Right forelimb (tissue), 1 donor: ENCODE measurements around the gene COL26A1.
"Not testable (repeated sequence)": the region's sequence is repeated elsewhere in the genome, so short reads cannot be mapped to it uniquely, and the experiment has no call there.

Source experiments
- DNase-seq: peaks from one replicate; pipeline ENCODE4 v3.0.0-alpha.2; 2018

COL26A1 gene

DNA sequence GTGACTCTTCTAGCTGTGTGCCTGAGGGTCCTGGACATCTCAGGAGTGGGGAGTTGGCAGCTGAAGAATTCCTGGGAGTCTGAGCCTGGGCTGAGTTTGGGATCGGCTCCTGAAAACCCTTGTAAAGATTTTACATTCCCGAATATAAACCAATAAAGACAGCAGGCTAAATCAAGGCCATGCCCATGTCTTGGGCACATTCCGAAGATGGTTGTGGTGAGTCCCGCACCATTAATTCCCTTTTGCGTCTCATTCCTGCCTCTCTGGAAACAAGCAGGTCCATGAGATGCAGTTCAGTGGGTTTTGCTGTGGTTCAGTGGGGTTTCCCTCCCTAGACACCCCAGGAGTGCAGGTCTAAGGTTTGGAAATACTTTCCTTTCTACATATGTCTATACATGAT lies 90.9 kb downstream of the COL26A1 start:
- no peak for DNase-seq

DNA sequence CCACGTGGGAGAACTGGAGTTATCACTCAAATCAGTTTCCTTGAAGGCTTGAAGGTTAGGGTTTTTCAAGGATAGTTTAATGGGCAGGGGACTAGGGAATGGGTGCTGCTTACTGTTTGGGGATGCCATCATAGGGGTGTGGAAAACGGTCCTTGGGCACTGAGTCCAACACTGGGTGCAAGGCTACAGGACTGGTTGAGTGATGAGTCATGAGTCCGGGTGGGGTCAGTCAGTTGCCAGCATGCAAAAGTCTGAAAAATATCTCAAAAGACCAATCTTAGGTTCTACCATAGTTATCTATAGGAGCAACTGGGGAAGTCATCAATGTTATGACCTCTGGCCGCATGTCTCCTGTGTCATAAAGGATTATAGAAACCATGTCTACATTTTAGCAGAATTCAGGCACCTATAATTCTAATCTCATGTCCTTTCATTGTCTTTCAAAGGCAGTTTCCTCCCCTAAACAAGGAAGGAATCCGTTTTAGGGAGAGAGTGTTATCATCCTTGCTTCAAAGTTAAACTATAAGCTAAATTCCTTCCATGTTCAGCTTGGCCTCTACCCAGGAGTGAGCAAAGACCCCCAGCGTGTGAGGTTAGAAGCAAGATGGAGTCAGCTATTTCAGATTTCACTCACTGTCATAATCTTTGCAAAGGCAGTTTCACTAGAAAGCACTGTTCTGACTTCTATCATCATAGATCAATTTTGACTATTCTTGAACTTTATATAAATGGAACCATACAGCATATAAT lies 94.5 kb downstream of the COL26A1 start:
- no peak for DNase-seq

DNA sequence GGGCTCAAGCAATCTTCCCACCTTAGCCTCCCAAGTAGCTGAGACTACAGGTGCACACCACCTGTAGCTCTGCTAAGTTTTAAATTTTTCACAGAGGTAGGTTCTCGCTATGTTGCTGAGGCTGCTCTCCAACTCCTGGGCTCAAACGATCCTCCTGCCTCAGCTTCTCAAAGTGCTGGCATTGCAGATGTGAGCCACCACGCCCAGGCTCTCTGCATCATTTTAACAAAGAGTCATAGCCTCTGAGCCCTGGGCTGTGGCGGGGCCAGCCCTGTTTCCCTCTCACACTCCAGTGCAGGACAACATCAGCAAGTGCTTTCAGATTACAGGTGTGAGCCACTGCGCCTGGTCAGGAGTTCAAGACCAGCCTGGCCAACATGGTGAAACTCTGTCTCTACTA lies 102.5 kb downstream of the COL26A1 start:
- no peak for DNase-seq

DNA sequence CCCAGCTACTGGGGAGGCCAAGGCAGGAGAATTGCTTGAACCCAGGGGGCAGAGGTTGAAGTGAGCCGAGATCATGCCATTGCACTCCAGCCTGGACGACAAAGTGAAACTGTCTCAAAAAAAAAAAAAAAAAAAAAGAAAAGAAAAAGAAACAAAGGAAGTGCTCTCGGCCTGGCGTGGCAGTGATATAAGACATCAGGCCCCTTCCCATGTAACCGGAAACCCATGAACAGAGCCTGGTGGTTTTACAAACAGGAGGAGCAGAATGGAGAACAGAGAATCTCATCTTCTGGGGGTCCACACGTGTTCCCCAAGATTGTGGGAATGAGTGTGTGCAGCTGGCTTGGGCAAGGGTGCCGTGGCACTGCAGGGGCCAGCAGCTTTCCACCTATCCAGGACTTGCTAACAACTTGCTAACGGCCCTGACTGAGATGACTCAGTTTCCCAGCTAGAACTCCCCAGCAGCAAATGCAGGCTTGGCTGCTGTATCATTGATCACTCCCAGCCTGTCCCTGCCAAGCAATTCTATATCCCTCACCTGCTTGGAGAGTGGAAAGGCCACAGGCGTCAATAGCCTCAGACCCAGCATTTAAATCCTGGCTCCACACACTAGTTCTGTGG lies 103.0 kb downstream of the COL26A1 start:
- DNase-seq = no peak

DNA sequence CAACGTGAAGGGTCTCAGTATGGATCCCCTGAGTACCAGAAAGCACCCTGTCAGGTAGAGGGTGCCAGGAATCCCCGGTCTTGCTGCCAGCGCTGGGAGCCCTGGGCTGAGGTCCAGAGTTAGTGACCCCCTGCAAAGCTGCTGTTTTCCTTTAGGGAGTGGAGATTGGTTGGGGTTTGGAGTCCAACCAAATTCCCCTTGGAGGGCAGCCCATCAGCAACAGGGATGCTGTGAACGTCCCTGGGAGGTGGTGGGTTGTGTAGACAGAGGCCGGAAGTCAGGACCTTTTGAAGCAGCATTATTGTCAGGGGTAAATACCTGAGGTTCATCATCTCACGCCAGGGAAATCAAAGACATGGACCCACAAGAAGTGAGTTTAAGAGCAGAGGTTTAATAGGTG lies 104.2 kb downstream of the COL26A1 start:
- DNase-seq = no peak

DNA sequence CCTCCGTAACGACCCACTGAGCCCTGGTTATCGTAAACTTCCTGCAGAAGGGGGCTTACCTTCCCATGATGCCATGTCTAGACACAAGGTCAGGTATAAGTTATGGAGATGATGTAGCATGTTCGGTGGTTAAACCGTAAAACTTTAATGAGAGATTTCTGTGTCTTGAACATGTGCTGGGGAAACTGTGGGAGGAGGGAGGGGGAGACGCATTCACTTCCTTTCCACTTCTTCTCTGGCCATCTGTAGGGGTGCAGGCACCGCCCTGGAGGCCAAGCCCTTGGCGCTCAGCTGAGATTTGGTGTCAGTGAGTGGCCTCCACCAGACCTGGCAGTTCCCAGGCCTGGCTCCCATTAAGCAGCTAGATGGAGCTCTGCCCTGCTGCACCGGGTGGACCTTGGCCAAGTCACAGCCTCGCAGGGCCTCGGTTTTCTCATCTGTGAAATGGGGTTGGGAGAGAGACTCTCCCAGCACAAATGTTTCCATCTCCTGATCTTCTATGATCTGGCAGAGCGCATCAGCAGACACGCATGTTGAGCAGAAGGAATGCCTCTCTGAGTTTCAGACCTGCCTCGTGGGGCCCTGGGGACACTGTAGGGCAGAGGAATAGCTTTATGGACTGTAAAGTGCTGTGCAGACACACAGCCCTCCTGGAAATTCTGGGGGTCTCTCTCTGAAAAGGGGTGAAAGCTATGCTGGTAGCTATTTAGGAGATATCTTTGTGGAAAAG lies 106.0 kb downstream of the COL26A1 start:
- DNase-seq = no peak

DNA sequence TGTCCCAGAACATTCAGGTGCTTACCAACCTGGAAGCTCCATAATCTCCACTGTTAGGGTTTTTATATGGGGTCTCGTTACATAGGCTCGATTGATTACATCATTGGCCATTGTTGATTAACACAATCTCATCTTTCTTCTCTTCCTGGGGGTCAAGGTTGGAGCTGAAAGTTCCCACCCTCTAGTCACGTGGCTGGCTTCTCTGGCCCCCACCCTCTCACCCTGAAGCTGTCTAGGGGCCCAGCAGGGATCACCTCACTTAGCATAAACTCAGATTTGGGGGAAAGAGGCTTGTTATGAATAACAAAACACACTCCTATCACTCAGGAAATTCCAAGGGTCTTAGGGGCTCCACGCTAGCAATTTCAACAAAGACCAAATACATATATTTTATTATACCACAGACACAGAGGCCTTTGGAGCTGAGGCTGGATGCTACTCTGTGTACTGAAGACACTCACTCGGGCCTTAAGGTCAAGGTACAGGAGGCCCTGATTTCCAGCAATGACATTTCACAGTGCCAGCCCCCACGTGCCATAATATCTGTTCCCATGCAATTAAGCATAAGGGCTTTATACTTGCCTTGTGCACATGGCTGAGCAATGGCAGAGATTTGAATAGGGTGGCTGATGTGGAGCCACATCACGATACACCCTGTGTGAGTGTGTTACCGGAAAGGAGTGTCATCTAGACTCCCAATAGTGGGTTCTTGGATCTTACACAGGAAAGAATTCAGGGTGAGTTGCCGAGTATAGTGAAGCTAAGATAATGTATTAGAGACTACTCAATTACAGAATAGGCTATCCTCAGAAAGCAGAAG lies 108.2 kb downstream of the COL26A1 start:
- DNase-seq = no peak

DNA sequence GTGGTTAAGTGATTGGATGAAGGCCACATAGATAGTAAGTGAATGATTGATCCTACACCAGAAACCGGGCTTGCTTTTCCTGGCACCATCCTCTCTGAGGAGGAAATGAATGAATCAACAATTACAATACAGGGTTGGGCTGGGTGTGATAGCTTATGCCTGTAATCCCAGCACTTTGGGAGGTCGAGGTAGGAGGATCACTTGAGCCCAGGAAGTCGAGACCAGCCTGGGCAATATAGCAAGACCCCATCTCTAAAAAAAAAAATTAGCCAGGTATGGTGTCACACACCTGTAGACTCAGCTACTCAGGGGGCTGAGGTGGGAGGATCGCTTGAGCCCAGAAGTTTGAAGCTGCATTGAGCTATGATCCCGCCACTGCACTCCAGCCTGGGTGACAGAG lies 111.5 kb downstream of the COL26A1 start:
- no peak for DNase-seq

DNA sequence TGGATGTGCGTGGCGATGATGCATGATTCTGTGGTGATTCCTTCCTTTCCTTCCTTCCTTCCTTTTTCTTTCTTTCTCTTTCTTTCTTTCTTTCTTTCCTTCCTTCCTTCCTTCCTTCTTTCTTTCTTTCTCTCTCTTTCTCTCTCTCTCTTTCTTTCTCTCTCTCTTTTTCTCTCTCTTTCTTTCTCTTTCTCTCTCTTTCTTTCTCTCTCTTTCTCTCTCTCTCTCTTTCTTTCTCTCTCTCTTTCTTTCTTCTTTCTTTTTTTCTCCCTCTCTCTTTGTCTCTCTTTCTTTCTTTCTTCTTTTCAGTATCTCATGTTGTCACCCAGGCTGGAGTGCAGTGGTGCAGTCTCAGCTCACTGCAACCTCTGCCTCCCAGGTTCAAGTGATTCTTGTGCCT lies 113.0 kb downstream of the COL26A1 start:
- not testable (repeated sequence) for DNase-seq

DNA sequence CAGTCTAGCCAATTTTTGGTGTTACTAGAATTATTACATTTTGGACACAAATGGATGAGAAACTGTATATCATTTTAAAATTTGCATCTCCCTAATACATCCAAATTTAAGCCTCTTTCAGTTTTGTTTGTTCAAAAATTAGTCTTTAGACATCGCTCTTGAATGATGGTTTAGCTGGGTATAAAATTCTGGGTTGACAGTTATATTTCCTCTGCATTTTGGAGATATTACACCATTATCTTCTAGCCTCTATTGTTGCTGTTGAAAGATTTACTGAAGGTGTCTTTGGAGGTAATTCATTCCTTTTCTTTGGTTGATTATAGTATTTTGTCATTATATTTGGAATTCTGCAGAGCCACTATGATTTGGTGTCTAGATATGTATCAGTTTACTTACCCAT lies 116.5 kb downstream of the COL26A1 start:
- no peak for DNase-seq

DNA sequence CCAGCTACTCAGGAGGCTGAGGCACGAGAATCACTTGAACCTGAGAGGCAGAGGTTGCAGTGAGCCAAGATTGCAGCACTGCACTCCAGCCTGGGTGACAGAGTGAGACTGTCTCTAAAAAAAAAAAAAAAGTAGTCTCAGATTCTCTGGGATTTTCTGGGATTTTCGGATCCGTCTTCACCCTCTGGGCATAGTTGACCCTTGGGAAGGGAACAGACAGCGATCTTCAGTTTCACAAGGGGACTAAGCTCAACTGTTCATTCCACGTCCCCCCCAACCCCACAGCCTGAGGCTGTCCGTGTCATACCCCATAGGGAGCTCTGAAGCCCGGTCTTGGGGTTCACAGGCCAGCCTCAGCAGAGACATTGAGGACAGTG lies 123.4 kb downstream of the COL26A1 start:
- not testable (repeated sequence) for DNase-seq

DNA sequence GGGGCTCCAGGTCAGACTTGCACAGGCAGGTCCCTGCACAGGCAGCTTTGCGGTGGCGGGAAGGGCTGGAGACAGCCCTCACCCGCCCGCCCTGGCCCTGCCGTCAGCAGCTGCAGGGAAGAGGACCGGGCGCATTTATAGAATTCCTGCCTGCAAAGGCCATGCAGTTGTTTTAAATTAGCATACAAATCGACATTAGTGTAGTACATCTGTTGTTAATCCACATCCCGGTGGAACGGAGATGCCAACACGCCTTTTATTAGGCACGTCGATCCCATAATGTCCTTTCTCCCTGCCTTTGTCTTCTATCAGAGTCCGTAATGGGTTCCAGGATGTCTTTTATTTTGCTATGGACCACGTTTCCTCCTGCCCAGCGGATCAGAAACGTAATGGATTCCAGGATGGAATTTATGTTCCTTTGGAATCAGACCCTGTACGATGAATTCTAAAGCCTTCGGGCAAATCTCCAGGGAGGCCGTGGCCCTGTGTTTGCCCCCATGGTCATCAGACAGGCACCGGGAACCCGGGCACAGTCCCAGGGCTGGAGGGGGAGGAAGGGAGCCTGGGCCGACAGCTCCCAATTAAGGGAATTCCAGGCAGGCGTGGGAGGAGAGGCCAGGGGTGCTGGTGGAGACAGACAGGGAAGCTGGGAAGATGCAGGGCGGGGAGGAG lies 123.9 kb downstream of the COL26A1 start:
- peak; percentile 73 for DNase-seq

DNA sequence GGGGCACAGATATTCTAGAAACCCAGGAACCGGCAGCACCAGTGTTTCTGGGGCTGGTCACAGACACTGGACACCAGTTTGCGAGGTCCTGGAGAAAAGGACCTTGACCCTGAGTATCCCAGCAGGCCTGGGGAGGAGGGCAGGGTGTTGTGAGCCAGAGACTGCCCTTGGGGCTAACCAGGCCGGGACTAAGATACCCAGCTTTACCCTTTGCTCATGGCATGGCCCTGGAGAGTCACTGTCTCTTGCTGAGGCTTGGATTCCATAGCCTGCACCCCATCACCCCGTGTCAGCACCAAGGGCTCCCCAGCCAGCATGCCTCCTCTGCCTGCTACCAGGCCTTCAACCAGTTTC lies 124.4 kb downstream of the COL26A1 start:
- no peak for DNase-seq

DNA sequence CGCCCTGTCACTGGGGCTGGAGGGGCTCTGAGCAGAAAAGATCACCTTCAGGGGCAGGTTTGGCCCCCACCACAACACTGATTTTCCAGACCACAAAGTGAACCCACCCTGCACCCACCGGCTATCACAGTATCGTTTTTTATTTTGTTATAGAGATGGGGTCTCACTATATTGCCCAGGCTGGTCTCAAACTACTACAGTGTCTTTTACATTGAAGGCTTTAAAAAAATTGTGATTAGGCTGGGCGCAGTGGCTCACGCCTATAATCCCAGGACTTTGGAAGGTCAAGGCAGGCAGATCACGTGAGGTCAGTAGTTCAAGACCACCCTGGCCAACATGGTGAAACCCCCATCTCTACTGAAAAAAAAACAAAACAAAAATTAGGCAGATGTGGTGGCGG lies 125.1 kb downstream of the COL26A1 start:
- DNase-seq = peak; percentile 20

DNA sequence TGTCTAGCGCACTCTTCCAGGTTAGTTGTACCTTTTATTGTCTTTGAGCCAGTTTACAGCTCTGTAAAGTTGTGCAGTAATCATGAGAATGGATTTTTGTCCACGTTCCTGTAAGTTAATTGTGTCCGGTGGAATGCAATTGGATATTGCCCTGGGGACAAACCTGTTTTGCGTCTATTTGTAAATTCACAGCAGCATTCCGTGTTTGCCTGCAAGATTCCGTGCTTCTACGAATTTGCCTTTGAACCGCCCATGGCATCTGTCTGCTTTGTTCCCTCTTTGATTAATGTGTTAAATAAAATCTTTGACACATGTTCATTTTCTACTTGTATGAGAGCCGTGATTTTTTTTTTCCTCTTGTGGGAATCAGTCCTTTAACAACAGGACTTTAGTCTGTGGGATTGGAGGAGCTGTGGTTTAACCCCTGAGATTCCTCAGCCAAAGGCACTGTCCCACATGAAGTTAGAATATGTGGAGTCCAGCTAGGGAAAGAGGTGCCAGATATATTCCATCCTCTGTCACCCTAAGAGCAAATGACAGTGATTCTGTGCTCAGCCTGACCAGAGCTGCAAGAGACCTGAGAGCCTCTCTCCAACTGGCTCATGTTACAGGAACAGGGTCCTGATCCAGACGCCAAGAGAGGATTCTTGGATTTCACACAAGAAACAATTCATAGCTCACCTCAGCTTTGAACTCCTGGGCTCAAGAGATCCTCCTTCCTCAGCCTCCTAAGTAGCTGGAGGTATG lies 126.3 kb downstream of the COL26A1 start:
- peak; percentile 25 for DNase-seq

DNA sequence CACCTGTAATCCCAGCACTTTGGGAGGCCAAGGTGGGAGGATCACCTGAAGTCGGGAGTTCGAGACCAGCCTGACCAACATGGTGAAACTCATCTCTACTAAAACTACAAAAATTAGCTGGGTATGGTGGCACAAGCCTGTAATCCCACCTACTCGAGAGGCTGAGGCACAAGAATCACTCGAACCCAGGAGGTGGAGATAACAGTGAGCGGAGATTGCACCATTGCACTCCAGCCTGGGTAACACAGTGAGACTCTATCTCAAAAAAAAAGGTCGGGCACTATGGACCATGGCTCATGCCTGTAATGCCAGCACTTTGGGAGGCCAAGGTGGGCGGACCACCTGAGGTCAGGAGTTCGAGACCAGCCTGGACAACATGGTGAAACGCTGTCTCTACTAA lies 127.8 kb downstream of the COL26A1 start:
- not testable (repeated sequence) for DNase-seq

DNA sequence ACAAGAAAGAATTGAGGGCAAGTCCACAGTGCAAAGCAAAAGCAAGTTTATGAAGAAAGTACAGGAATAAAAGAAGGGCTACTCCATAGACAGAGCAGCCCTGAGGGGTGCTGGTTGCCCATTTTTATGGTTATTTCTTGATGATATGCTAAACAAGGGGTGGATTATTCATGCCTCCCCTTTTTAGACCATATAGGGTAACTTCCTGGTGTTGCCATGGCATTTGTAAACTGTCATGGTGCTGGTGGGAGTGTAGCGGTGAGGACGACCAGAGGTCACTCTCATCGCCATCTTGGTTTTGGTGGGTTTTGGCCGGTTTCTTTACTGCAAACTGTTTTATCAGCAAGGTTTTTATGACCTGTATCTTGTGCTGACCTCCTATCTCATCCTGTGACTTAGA lies 128.8 kb downstream of the COL26A1 start:
- DNase-seq = not testable (repeated sequence)

DNA sequence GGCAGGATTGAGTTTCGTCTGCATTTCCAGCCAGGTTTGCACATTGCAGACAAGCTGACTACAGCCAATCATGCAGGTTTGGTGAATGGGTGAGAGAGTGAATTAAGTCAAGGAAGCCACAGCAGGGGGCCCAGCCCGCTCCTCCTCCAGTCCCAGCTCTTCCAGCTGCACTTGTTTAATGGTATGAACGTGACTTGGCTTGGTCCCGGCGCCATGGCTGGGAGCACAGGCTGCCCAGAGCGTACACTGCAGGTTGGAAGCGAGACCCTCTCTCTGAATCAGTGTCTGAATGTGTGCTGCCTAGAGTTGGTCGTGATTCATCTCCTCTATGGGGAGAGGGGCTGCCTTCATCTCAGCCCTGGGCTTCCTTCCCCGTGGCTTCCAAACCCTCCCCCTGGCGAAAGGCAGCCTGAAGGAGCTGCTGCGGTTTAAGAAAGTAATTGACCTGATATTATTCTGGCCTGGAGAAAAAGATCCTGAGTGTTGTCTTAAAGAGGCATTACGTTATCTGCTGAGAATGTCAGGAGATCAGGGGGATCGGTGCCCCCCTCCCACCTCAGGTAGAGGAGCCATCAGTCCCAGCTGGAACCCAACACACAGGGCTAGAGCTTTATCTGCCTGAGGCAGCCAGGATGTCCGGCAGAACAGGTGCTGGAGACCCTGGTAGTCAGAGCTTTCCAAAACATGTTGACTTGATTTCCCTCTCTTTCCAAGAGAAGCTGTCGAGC lies 132.1 kb downstream of the COL26A1 start:
- DNase-seq = peak; percentile 69

DNA sequence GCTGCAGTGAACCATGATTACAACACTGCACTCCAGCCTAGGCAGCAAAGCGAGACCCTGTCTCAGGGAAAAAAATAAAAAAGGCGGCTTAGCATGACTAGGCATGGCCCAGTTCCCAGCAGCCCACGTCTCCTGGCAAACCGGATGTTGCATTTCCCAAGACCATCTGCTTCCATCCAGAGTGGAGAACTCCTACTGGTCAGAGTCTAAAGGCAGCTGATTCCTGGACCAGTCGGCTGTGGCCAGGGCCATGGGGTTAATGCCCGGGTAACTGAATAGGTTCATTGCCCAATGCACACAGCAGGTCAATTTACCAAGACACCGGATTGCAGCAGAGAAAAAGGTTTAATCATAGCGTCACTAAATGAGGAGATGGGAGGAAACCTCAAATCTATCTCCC lies 133.3 kb downstream of the COL26A1 start:
- DNase-seq = peak; percentile 15

DNA sequence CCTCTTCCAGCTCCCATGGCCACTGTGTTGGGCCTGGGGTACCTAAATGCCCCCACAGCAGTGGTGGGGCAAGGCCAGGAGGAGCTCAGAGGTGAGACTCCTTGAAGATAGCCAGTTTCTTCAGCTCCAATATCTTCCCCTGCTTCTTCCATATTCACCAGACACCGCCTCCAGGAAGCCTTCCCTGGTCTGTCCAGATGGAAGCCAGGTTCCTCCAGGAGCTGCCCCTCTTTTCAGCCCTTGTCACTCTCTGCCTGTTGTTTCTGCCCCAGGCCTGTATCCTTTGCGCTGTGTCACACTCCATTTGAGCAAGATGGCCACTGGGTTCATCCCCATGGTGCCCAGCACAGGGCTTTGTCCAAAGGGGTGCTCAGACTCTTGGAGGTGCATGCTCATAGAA lies 138.7 kb downstream of the COL26A1 start:
- DNase-seq = peak; percentile 20

DNA sequence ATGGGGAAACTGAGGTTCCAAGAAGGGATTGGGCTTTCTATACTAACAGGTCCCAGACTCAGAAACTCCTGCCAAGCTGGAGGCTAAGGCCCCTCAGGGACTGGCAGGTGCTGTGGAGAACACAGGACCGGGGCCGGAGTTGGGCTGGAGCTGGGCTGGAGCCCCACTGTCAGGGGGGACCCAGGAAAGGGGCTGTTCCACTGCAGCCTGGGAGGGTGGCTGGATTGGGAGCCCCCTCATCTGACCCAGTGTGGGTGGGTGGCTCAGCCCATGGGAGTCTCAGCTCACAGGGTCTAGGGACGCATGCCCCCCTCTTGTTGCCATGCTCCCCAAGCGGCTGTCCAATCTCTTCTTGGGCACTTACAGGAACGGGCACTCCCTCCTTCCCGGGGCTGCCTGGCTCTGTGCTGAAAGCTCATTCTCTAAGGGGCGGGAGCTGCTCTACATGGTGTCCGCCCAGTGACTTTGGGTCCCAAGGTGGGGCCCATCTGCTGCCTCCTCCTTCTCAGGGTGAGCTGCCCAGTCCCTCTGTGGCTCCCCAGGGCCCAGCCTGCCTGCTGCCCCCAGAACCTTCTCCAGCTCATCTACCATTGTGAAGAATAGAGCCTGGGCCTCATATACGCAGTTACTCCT lies 139.9 kb downstream of the COL26A1 start:
- DNase-seq = peak; percentile 27
